Testis (tissue), 2 donors: ENCODE data around the gene NME7.

Source experiments
- POLR2A ChIP-seq: fragments of 450-650 bp; IDR thresholded peaks from one replicate; pipeline ENCODE4 v1.6.1; 2017; ENCODE audit warnings: antibody characterized with exemption, mild to moderate bottlenecking, moderate library complexity
- TF ChIP-seq, protein P1 (sequence below), 3 experiments: fragments of 450-650 bp in 2 of 3; fragments of 200-600 bp in 1 of 3; sonication (generic) in 1 of 3; IDR thresholded peaks; one replicate each; pipeline ENCODE4 v1.5.1; 2016 to 2019; ENCODE audit warnings: antibody characterized with exemption in 3 of 3, mild to moderate bottlenecking in 2 of 3, moderate library complexity in 1 of 3

DNA sequence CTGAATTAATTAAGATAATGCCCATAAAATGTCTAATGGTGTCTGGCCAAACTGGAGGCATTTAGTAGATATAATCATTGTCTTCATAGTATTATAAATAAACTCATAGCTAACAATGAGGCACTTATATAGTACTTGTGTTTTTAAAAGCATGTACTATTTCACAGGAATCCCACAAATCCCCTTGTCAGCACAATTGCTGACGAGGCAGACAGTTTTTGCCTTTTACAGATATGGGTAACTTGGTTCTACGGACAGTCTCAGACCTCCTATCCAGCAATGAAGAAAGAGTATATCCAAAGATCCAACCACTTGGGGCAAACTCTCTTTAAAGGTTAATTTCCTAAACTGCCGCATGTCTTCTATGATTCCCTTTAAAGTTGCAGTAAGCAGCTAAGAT is 187.4 kb downstream of the NME7 start:
- TF ChIP-seq, protein P1, sequence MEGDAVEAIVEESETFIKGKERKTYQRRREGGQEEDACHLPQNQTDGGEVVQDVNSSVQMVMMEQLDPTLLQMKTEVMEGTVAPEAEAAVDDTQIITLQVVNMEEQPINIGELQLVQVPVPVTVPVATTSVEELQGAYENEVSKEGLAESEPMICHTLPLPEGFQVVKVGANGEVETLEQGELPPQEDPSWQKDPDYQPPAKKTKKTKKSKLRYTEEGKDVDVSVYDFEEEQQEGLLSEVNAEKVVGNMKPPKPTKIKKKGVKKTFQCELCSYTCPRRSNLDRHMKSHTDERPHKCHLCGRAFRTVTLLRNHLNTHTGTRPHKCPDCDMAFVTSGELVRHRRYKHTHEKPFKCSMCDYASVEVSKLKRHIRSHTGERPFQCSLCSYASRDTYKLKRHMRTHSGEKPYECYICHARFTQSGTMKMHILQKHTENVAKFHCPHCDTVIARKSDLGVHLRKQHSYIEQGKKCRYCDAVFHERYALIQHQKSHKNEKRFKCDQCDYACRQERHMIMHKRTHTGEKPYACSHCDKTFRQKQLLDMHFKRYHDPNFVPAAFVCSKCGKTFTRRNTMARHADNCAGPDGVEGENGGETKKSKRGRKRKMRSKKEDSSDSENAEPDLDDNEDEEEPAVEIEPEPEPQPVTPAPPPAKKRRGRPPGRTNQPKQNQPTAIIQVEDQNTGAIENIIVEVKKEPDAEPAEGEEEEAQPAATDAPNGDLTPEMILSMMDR (IDR thresholded peaks at IDR 0.05) = no peak
- TF ChIP-seq POLR2A = no peak
